Aorta (tissue), 5 donors: ENCODE results near the gene ITK. TPM values are rescaled to one million over a fixed set of nuclear protein-coding genes. Genes with fewer than 3 reads are reported as not detected.

Experiments used
- ATAC-seq: fragments of 200-7000 bp; cut with Tn5 transposase; one replicate; pipeline ENCODE4 v1.9.1; 2022; ENCODE audit warnings: moderate library complexity; ENCODE audit not compliant: low FRiP score
- DNase-seq, 2 donors: peaks; one replicate each; pipeline ENCODE4 v3.0.0-alpha.2; 2020
- H3K27ac ChIP-seq, 2 donors: one replicate each; pipeline ENCODE4 v1.5.1; 2013; ENCODE audit warnings: low read length in 2 of 2, mild to moderate bottlenecking in 2 of 2, moderate library complexity in 2 of 2, control low read depth in 1 of 2, inconsistent platforms in 1 of 2, low read depth in 1 of 2
- H3K27me3 ChIP-seq, 2 donors: one replicate each; pipeline ENCODE4 v1.6.1; 2013; ENCODE audit warnings: control low read depth in 1 of 2, low read length in 1 of 2, mild to moderate bottlenecking in 1 of 2, moderate library complexity in 1 of 2; ENCODE audit not compliant: insufficient read depth in 2 of 2, control insufficient read depth in 1 of 2
- H3K36me3 ChIP-seq, 2 donors: one replicate each; pipeline ENCODE4 v1.6.1; 2013; ENCODE audit warnings: control low read depth in 1 of 2, low read length in 1 of 2, mild to moderate bottlenecking in 1 of 2; ENCODE audit not compliant: insufficient read depth in 2 of 2, control insufficient read depth in 1 of 2
- H3K4me1 ChIP-seq, 2 donors: one replicate each; pipeline ENCODE4 v1.6.1; 2013; ENCODE audit warnings: low read length in 2 of 2, control low read depth in 1 of 2, mild to moderate bottlenecking in 1 of 2, moderate library complexity in 1 of 2; ENCODE audit not compliant: insufficient read depth in 2 of 2, control insufficient read depth in 1 of 2
- H3K4me3 ChIP-seq, 2 donors: one replicate each; pipeline ENCODE4 v1.5.1; 2013; ENCODE audit warnings: low read length in 2 of 2, control low read depth in 1 of 2, mild to moderate bottlenecking in 1 of 2
- H3K9me3 ChIP-seq: one replicate; pipeline ENCODE4 v1.6.1; 2013; ENCODE audit warnings: mild to moderate bottlenecking, low read length; ENCODE audit not compliant: control insufficient read depth
- WGBS, 2 donors: extraction: QIAGEN DNeasy Blood & Tissue Kit; methylation state at CpG; one replicate each; pipeline ENCODE4 v1.1.7; 2013; 5-methylcytosine and 5-hydroxymethylcytosine counted together
- intact Hi-C, 2 donors: fragments of 100-400 bp; cut with DNase I; formaldehyde crosslinking; loops; one replicate each; pipeline versions ENCODE4 v1.14.2 to v1.15.0; 2022
- polyA plus RNA-seq, 2 donors: library from polyadenylated mRNA; stranded (reverse); fragments of 200-250 nt; gene quantifications; one replicate each; pipeline ENCODE4 v1.2.3, GENCODE V29; 2013
- total RNA-seq, 2 donors: library from RNA; stranded (reverse); fragmentation: NEBNext Ultra II Directional; extraction: Animal tissue kit (Norgen Biotek cat#: 25700); gene quantifications; one replicate each; pipeline ENCODE4 v1.2.1, GENCODE V29; 2021
- donor health status: healthy with polysubstance abuse.
- donor health status: Bipolar disorder and iron deficiency.
- donor health status: DM: no; HTN: no; CAD: no.
- donor health status: DM: no; HTN: no; CAD: no.
- donor health status: DM: yes; HTN: yes; CAD: no.

Gene ITK
- total and polyA plus RNA-seq, 4 donors, result 0.10 to 4.8 (median 1.9) TPM

DNA sequence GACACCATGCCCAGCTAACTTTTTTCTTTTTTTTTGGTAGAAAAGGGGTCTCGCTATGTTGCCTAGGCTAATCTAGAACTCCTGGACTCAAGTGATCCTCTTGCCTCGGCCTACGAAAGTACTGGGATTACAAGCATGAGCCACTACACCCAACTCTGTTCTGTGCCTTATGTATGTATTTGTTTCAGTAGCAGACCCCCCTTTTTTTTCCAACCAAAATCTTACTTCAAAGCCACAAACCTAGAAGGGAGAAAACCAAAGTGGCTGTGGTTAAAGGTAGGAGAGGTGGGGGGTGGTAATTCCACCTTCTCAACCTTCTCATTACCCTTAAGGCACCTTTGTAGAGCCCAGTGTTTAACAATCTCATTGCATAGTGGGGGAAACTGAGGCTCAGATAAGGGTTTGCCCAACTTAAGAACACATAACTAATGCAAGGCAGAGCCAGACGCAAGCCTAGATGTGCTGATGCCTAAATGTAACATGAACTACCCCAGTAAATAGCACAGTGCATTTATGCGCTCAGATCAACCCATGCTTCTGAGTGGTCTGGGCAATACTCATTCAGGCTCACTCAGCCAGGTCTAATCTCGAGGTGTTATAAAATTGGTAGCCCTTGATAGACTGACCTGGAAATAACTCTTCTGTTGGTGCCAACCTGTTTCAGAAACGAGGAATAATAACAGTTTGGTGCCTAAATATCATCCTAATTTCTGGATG lies 33.0 kb downstream of the ITK start:
- DNase-seq, result no peak
- ATAC-seq, result no peak
- Histone ChIP-seq H3K27me3 (no peaks in the 10 kb centered on the region), H3K4me3 (no peak overlapping the region), H3K4me1 (no peaks in the 10 kb centered on the region), H3K27ac (no peak overlapping the region), H3K9me3 (no peaks in the 10 kb centered on the region), H3K36me3 (no peaks in the 10 kb centered on the region)
- 80 to 92% methylated on average over 7 of the region's 7 CpGs for WGBS, 2 donors
- intact Hi-C loops, result no loop called here

DNA sequence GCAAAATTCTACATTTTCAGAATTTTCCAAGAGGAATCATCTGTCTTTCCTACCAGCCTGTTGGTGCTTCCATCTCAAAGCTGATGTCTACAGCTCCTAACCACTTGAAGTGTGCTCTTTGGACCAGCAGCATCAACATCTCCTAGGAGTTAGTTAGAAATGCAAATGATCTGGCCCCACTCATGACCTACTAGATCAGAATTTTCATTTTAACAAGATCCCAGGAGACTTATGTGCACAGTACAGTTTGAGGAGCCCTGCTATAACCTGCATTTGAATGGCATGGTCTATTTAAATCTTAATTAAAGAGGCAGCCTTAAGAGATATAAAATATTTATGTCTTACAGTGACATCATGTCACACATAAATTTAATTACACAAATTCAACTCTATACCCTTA lies 33.8 kb downstream of the ITK start:
- no peaks in the 10 kb centered on the region for H3K36me3 ChIP-seq
- no peak overlapping the region for H3K27ac ChIP-seq
- no peaks in the 10 kb centered on the region for H3K27me3 ChIP-seq
- H3K4me3 ChIP-seq, result no peak overlapping the region
- no peaks in the 10 kb centered on the region for H3K9me3 ChIP-seq
- H3K4me1 ChIP-seq, result no peaks in the 10 kb centered on the region
- intact Hi-C loops, result no loop called here
- ATAC-seq (no peak), DNase-seq (no peak)

DNA sequence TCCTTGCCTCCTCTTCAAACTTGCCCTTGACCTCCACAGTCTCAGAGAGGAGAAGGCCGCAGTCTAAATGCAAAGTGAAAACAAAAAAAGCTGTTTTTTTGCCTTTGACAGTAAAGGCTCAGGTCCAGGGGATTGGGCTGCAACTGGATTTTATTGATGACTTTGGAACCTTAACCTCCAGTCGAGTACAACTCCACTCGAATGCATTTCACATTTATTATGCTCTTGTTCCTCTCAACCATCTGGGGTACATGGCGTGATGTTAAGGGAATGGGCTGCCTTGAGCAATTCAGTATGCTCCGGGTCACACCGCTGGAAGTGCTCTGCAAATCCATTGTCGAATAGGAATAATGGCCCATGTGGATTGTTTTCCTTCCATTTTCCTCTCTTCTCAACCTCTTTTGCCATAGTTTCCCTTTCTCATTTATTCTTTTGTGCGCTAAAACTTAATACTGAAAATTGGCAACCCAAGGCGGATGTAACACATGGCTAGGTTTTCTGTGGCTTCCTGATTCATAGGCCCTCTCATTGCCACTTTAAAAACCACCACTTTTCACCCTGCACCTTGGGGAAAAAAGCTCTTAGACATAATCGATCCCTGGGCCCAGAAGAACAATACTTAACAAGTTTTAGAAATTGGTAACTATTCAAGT lies 34.3 kb downstream of the ITK start:
- ATAC-seq (no peak), DNase-seq (no peak)
- H3K27ac ChIP-seq, result no peak overlapping the region
- H3K9me3 ChIP-seq, result no peaks in the 10 kb centered on the region
- no peaks in the 10 kb centered on the region for H3K4me1 ChIP-seq
- no peaks in the 10 kb centered on the region for H3K36me3 ChIP-seq
- H3K4me3 ChIP-seq, result no peak overlapping the region
- intact Hi-C loops, result no loop called here
- H3K27me3 ChIP-seq, result no peaks in the 10 kb centered on the region
- WGBS, 2 donors, result 91% methylated on average over 10 of the region's 10 CpGs

DNA sequence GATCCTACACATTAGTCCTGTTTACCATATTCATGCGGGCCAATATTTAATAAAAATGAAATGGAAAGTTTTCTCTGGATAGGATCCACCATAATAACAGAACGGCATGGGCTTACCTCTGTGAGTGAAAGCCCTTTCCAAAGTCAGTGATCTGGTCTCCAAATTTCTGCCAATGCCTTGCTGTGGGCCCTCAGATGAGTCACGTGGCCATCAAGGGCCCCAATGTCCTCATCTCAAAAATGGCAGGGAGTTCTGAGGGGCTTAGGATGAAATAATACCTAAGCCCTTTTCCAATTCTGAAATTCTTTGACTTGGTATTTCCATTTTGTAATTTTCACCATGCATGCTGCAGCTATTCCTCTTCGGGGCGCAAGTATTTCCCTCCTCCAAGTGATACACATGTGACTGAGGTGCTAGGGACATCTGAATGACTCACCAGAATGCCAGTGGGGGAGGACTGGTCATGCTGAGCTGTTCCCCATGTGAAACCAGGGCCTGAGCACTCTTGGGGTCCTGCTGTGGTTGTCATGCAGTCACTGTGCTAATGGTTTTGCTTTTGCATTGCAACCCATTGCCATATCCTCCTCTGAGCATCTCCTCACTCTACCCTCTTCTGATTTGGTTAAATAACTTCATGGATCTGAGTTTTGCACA lies 35.0 kb downstream of the ITK start:
- H3K4me3 ChIP-seq, result no peak overlapping the region
- 78 to 86% methylated on average over 5 of the region's 5 CpGs for WGBS, 2 donors

DNA sequence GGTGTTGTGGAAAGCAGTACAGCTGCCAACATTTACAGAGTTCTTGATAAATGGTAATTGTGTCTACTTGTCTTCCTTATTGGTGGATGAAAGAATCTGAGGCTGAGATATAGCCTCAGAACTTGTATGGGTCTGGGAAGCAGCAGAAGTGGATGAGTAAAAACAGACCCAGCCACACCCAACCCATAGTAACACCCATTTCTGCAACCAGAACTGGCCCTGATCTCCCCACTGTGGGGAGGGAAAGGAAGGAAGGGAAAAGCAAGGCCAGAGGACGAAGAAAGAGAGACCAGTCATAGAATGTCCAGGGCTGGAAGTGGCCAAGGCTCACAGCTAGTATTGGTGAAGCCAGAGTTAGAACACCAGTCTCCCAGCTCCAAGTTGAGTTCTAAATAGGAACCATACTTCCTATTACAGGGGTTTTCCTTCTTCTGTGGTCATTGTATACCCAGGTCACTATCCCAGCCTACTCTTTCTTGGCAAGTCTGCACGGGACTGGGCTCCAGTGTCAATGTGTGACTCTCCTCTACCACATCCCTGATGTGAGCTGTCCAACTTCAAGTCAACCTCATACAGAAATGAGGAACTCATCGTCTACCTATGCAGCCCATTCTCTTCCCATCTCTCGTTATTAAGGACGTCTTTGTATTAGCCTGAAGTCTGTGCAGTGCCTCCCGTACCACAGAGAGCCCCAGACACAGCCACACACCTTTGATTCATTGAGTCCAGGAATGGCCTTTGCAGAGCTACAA lies 35.9 kb downstream of the ITK start:
- intact Hi-C loops, result no loop called here
- Histone ChIP-seq H3K27me3 (no peaks in the 10 kb centered on the region), H3K4me1 (no peaks in the 10 kb centered on the region), H3K36me3 (no peaks in the 10 kb centered on the region), H3K9me3 (no peaks in the 10 kb centered on the region), H3K27ac (no peak overlapping the region), H3K4me3 (no peak overlapping the region)
- no peak for DNase-seq
- WGBS, 2 donors, result 86 to 88% methylated on average over 6 of the region's 6 CpGs
- ATAC-seq, result no peak

More for the DNA sequence above, 35.0 kb downstream of the ITK start:
- Histone ChIP-seq H3K27me3 (no peaks in the 10 kb centered on the region), H3K27ac (no peak overlapping the region), H3K4me1 (no peaks in the 10 kb centered on the region), H3K9me3 (no peaks in the 10 kb centered on the region), H3K36me3 (no peaks in the 10 kb centered on the region)
- intact Hi-C loops, result no loop called here
- DNase-seq (no peak), ATAC-seq (no peak)

DNA sequence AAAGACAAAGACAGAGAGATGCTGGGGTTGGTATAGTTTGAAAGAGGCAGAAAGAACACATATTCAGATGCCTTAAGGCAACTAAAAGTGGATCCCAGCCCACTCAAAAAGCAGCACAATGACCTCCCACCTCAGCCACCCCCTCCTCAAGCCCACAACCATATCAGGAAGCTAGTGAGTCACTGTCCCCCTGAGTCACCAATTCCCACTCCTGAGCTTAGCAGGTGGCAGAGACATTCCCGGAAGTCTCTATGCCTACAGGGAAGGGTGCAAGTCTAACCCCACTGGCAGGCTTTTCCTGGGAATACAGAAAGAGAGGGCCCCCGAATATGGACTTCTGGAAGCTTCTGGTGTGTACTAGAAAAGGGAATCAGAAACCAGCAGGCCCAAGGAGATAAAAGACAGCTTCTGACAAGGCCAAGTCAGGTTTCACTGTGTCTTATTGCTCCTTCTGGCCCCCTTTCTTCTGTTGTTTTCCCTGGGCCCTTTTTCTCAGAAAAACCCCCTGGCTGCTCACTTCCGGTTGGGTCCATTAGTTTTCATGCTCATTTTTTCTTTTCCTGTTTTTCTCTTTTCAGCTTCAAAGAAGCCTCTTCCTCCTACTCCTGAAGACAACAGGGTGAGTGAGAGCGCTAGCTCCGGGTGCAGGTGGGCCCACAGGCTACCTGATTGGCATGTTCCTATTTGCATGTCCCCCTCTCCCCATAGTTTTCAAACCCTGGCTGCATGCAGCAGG lies 36.8 kb downstream of the ITK start:
- no peak overlapping the region for H3K27ac ChIP-seq
- H3K4me1 ChIP-seq, result no peaks in the 10 kb centered on the region
- no peak overlapping the region for H3K4me3 ChIP-seq
- no peaks in the 10 kb centered on the region for H3K36me3 ChIP-seq
- intact Hi-C loops, result no loop called here
- H3K9me3 ChIP-seq, result no peaks in the 10 kb centered on the region
- DNase-seq (no peak), ATAC-seq (no peak)
- WGBS, 2 donors, result 67 to 86% methylated on average over 5 of the region's 5 CpGs
- H3K27me3 ChIP-seq, result no peaks in the 10 kb centered on the region

DNA sequence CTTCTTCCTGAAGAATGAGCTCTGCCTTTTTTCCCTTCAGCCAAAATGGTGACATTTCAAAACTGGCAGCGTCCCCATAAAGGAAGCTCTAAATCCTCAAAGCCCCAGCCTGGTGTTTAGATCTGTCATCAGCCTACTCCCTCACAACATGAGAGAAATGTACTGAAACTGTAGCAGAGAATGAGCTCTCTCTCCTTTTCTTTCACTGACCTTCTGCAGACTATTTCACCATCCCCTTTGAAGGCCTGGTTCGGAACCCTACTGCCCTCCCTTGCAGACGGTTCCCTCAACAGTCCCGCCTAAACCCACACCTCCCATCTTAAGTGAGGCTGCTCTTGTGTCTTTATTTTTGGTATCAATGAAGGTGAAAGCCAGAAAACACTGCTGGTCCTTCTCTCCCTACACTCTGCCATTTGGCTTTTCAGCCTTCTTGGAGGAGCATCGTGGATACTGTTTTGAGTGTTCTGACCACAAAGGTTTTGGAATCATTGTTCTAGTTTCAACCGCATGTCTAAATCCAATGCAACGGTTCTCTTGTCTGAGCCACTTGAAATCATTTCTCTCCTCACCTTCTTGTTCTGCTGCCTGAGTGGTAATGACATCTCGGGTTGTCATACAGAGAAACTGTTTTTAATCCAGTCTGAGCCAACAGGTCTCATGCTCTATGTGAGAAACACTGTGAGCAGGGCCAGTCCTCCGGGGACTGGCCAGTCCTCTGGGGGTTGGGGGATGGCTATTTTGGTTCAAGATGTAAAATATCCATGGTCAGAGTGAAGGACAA lies 39.0 kb downstream of the ITK start:
- 63 to 65% methylated on average over 9 of the region's 9 CpGs for WGBS, 2 donors
- H3K36me3 ChIP-seq, result no peaks in the 10 kb centered on the region
- intact Hi-C loops, result no loop called here
- no peaks in the 10 kb centered on the region for H3K4me1 ChIP-seq
- DNase-seq (no peak), ATAC-seq (peak; percentile 47)
- no peaks in the 10 kb centered on the region for H3K9me3 ChIP-seq
- no peak overlapping the region for H3K27ac ChIP-seq
- no peak overlapping the region for H3K4me3 ChIP-seq
- H3K27me3 ChIP-seq, result no peaks in the 10 kb centered on the region

DNA sequence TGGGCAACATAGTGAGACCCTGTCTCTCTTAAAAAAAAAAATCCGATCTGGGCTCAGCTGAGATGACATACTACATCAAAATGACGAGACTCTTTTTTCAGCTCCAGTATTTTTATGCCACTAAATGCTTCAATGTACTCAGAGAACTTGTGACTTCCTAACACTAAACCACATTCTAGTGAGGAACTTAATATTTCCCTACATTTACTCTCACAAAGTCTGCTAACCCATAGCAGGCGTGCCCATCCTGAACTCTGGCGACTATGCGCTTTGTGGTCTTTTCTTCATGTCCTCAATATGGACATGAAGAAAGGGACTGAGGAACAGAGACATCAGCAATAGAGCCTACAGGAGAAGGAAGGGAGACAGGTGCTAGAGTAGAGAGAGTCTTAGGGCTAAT lies 41.3 kb downstream of the ITK start:
- ATAC-seq, result no peak

More for the DNA sequence above, 41.3 kb downstream of the ITK start:
- H3K27ac ChIP-seq, result no peak overlapping the region
- no peak overlapping the region for H3K4me3 ChIP-seq
- intact Hi-C loops, result no loop called here
- no peaks in the 10 kb centered on the region for H3K27me3 ChIP-seq
- no peaks in the 10 kb centered on the region for H3K9me3 ChIP-seq
- 90 to 94% methylated on average over 5 of the region's 5 CpGs for WGBS, 2 donors
- H3K36me3 ChIP-seq, result no peaks in the 10 kb centered on the region
- H3K4me1 ChIP-seq, result no peaks in the 10 kb centered on the region
- DNase-seq, result no peak
